NCI-H146 (cell line): Measurements from ENCODE around the gene VPS36.
"Not testable (repeated sequence)": the region's sequence is repeated elsewhere in the genome, so short reads cannot be mapped to it uniquely, and the experiment has no call there.

Experiments used
- DNase-seq: peaks from one replicate; lab custom pipeline; 2025; lab: John Stamatoyannopoulos, UW

The VPS36 gene

DNA sequence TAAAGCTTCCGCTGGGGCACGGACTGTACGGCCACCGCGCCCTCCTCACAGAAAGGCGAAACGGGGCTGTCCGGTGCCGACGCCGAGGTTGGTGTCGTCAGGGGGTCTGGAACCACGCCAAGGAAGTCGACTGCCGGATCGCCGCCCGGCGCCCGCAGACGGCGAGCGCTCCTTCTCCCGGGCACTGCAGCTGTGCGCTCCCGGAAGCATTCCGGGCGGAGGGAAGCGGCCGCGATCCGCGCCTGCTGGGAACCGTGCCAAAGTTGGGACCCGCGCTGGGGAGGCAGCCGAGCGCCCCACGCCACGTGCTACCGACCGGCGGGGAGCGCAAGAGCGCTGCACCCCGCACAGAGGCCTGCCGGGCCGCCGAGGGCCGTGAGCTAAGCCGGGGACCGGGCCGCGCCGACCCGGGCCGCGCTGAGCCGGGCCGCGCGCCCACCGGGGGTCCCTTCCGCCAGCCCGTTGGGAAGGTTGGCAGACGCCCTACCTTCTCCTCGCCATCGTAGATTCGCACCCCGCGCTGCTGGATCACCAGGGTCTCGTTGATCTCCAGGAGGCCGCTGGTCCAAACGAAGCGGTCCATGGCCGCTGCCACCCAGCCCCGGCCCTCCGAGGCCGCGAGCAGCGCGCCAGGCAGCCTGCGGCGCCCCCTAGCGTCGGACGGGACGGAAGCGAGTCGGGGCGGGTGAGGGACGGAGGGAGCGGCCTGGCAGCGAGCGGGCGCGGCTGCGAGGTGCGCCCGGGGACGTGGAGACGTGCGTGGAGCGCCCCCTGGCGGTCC is at the start of gene VPS36:
VPS36 (minus strand) TSS at position 623 of the 781 bp plus-strand sequence; CDS start at position 583, 40 bp downstream.
- peak; percentile 93 for DNase-seq

DNA sequence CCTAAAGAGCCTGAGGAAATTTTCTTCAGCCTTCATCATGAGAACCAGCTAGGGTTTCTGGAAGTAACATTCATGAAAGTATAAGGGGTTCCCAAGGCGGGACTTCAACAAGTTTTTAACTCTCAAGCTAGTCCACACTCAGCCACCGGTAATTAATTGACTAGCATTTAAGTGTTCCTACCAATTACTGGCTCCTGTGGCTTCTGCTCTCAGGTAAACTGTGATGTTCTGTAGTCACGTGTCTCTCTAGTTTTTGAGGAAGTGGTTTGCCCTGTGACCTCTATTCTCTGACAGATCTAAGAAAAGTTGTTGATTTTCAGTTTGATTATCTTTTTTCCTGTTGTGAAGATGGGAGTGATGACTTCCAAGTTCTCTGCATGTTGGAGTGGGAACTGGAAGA is 47.5 kb upstream of the VPS36 start:
- not testable (repeated sequence) for DNase-seq

DNA sequence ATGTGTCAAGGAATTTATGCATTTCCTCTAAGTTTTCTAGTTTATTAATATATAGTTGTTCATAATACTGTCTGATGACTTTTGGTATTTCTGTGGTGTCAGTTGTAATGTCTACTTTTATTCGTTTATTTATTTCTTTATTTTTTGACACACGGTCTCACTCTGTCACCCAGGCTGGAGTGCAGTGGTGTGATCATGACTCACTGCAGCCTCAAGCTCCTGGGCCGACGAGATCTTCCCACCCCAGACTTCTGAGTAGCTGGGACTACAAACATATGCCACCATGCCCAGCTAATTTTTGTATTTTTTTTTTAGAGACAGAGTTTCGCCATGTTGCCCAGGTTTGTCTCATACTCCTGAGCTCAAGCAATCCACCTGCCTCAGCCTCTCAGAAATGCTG is 43.8 kb upstream of the VPS36 start:
- DNase-seq, result not testable (repeated sequence)

- DNase-seq, result not testable (repeated sequence)
These were observed 40.6 kb upstream of the VPS36 start for GRCh38 chr13:52491015-52491414.

DNA sequence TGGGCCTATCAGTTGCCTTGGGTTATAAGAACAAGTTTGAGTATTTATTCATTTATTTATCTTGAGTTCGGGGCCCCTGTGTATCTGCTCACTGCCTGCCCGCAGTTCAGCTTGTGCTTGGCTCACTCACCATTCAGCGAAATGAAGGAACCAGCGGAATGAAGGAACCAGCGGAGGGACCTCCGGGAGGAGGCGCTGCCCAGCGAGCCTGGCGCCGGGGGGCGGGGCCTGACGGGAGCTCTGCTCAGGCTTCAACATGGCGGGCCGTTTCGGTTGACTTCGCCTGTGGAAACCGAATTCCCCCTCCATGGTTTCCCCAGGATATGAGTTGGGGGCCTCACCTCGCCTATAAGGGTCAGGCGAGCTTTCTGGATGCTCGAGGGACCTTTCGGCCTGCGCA is 38.3 kb upstream of the VPS36 start:
- DNase-seq, result not testable (repeated sequence)

GRCh38 chr13:52487078-52487477 is 36.6 kb upstream of the VPS36 start:
- DNase-seq, result not testable (repeated sequence)

DNA sequence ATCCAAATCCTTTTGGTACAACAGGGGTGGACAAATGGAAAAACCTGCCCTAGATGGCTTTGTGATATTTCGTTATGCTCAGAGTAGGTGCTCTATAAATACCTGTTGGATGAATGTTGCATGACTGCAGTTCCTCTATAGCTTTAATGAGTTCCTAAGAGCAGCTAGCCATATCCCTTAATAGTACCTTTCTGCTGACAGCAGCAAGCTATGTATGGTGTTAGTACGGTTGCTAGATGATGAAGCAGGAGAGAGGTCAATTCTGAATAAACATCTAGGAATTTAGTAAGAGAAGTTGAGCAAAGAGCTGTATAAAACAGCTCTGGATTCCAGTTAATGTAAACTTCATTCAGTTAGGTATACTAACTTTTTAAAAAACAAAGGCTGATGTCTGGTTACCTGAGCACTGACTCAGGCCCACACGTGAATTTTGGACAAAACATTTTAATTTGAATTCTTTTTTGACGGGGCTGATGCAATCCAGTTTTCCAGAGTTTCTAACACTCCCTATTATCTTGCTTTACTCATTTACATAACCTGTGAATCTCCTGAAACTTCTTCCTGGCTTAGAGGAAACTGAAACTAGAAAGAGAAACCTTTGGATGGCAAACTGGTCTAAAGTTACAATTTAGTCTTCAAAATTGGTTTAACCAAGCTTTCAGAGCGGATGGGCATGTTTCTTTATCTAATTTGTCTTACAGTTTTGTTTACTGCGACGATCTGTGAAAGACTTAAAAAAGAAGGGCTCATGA is 30.4 kb upstream of the VPS36 start:
- not testable (repeated sequence) for DNase-seq

DNA sequence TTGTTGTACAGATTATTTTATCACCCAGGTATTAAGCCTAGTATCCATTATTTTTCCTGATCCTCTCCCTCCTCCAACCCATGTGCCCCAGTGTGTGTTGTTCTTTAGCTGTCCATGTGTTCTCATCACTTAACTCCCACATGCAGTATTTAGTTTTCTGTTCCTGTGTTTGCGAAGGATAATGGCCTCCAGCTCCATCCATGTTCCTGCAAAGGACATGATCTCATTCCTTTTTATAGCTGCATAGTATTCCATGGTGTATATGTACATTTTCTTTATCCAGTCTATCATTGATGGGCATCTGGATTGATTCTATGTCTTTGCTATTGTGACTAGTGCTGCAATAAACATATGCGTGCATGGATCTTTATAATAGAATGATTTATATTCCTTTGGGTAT is 18.1 kb upstream of the VPS36 start:
- not testable (repeated sequence) for DNase-seq

GRCh38 chr13:52463526-52463925 is 13.1 kb upstream of the VPS36 start:
- no peak for DNase-seq

DNA sequence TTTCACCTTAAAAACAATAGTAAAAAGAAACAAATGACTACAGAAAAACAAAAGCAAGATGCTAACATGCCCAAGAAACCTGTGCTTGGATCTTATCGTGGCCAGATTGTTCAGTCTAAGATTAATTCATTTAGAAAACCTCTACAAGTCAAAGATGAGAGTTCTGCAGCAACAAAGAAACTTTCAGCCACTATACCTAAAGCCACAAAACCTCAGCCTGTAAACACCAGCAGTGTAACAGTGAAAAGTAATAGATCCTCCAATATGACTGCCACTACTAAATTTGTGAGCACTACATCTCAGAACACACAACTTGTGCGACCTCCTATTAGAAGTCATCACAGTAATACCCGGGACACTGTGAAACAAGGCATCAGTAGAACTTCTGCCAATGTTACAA is 10.8 kb upstream of the VPS36 start:
- no peak for DNase-seq

- no peak for DNase-seq
These were observed 9.2 kb upstream of the VPS36 start for GRCh38 chr13:52459668-52460067.

GRCh38 chr13:52455677-52456041 is 5.2 kb upstream of the VPS36 start:
- DNase-seq, result peak; percentile 86

GRCh38 chr13:52454820-52455676 is 4.6 kb upstream of the VPS36 start, which contains the start of gene CKAP2:
Gene CKAP2 (plus strand): TSS chr13:52455478. CDS start chr13:52455557, 79 bp downstream.
- peak; percentile 95 for DNase-seq

- DNase-seq, result peak; percentile 60
These were observed 4.0 kb upstream of the VPS36 start for GRCh38 chr13:52454459-52454819.

- no peak for DNase-seq
These were observed 2.0 kb upstream of the VPS36 start for GRCh38 chr13:52452470-52452869.

GRCh38 chr13:52451135-52451804 is 836 bp upstream of the VPS36 start:
- peak; percentile 58 for DNase-seq

DNA sequence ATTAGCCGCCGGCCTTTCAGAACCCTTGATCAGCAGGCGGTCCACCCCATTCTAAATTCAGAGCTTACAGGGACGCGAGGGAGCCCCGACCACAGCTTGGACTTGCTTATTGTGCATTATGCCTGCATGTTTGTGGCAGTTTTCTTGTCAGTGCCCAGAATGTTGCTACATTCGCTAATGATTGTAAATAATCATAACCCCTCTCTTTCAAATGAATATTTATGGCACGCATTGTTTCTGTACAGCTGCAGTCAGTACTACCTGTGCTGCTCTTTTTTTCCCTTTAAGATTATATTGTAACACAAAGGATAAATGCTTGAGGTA is 321 bp upstream of the VPS36 start:
- no peak for DNase-seq

DNA sequence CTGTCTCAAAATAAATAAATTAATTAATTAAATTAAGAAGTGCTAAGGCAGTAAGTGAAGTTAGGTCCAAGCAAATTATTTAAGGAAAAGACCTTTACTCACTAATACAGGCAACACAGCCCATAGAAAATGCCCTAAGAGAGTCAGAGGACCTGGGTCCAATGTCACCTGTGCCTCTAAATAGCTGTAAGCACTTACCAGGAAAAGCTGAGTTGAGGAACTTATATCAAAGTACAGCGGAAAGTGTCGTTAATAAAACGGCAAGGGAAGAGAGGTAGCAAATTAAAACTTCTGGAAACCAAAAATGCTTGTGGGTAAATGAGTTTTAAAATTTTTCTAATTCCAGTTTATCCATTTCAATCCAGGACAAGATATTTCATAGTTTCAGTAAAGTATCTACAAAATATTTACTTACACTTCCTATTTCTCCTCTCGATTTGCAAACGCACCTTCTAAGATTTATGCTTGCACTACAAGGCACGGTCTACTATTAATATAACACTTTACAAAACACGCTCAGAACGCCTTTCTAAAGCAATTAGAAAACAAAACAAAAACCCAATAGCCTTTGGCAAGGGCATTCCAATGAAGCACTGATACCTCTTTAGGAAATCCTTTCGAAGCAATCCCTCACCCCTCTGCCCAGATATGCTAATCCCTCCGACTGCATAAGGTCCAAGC is 963 bp downstream of the VPS36 start:
- DNase-seq, result no peak

DNA sequence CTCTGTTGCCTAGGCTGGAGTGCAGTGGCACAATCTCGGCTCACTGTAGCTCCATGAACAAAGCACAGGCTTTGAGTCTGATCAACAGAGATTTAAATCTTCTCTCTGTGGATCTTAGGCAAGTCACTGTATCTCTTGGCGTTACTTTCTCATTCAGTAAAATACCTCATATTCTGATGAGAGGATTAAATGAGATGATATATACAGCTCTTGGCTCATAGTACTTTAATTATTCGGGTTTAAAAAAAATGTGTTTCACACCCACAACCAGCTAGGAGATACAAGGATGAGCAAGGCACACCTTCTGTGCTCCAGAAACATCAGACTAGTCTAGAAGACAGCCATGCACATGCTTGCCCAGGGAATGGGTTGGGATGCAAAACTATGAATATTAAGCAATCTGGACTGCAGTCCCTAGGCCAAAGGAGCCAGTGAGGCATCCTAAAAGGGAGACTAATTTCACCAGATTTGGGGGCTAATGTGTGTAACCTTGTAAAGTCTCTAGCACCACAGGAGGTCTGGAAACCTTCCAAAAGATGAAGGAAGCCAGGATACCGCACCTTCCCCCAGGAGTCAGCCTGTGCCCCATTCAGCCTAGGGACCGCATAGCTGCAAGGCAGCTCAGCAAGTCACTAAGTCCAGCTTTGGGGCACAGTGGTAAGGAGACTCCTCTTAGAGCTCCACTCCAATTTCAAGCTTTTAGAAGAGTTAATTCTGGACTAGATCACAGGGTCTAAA is 2.5 kb downstream of the VPS36 start:
- no peak for DNase-seq

DNA sequence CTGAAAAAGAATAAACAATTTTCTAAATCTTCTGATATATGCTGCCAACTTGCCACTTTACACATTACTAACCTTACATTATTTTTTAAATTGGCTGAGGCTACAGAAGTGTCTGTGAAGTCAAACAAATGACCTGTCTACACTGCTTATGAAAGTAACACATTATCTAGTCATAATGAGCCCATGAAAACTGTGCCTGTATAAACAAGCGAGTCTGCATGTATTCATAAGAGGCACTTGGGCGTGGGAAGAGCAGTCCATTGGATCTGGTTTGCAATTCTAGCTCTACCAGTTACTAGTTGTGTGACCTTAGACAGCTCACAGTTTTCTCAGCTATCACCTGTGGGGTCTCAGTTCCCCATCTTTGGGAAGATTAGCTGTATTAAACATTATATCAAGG is 3.1 kb downstream of the VPS36 start:
- no peak for DNase-seq

- no peak for DNase-seq
These were observed 4.2 kb downstream of the VPS36 start for GRCh38 chr13:52446265-52446664.
